Natural killer cell (primary cell): Measurements from ENCODE around the gene NBL1. TPM values are rescaled to one million over a fixed set of nuclear protein-coding genes. Genes with fewer than 3 reads are reported as not detected.
"Not testable (repeated sequence)": the region's sequence is repeated elsewhere in the genome, so short reads cannot be mapped to it uniquely, and the experiment has no call there.

Source experiments
- ATAC-seq, 3 donors: fragments of 150-1000 bp in 2 of 3; fragments of 200-7000 bp in 1 of 3; cut with Tn5 transposase; 1 replicate in 1 of 3; 2 replicates in 2 of 3; pipeline ENCODE4 v1.10.0; 2021; ENCODE audit warnings: mild to moderate bottlenecking in 2 of 3, moderate library complexity in 2 of 3
- DNase-seq, 2 donors: peaks; one replicate each; pipeline versions ENCODE4 v3.0.0 to v3.0.0-alpha.2; 2013 to 2021; ENCODE audit warnings: mixed read lengths in 1 of 2
- H3K27ac ChIP-seq: one replicate; pipeline ENCODE4 v1.5.1; 2013; ENCODE audit warnings: mild to moderate bottlenecking, low read length
- H3K27me3 ChIP-seq: one replicate; pipeline ENCODE4 v1.6.1; 2013; ENCODE audit warnings: low read length; ENCODE audit not compliant: control insufficient read depth, insufficient read depth
- H3K36me3 ChIP-seq: one replicate; pipeline ENCODE4 v1.6.1; 2013; ENCODE audit warnings: low read length; ENCODE audit not compliant: control insufficient read depth, insufficient read depth
- H3K4me1 ChIP-seq: one replicate; pipeline ENCODE4 v1.6.1; 2013; ENCODE audit warnings: low read length; ENCODE audit not compliant: control insufficient read depth, insufficient read depth
- H3K4me3 ChIP-seq: one replicate; pipeline ENCODE4 v1.5.1; 2013; ENCODE audit warnings: low read length
- H3K9me3 ChIP-seq: one replicate; pipeline ENCODE4 v1.6.1; 2013; ENCODE audit warnings: low read length; ENCODE audit not compliant: control insufficient read depth, insufficient read depth
- H3K27ac Mint-ChIP-seq, 2 donors: one replicate each; pipeline ENCODE4 v1.8.0; 2022; ENCODE audit warnings: mild to moderate bottlenecking in 2 of 2, mixed read lengths in 2 of 2, moderate library complexity in 1 of 2
- H3K27me3 Mint-ChIP-seq, 2 donors: one replicate each; pipeline ENCODE4 v1.8.0; 2022; ENCODE audit warnings: low read depth in 2 of 2, mixed read lengths in 2 of 2
- H3K36me3 Mint-ChIP-seq: one replicate; pipeline ENCODE4 v1.8.0; 2022; ENCODE audit warnings: mixed read lengths
- H3K4me1 Mint-ChIP-seq, 2 donors: one replicate each; pipeline ENCODE4 v1.8.0; 2022; ENCODE audit warnings: mixed read lengths in 2 of 2
- H3K4me3 Mint-ChIP-seq: one replicate; pipeline ENCODE4 v1.8.0; 2022; ENCODE audit warnings: mild to moderate bottlenecking, moderate library complexity, mixed read lengths
- H3K9me3 Mint-ChIP-seq, 2 donors: one replicate each; pipeline ENCODE4 v1.8.0; 2022; ENCODE audit warnings: mixed read lengths in 2 of 2
- WGBS: methylation state at CpG from one replicate; pipeline ENCODE4 v1.1.7; 2013; ENCODE audit warnings: missing lambda C conversion rate; ENCODE audit not compliant: insufficient coverage; 5-methylcytosine and 5-hydroxymethylcytosine counted together
- intact Hi-C: fragments of 100-400 bp; cut with micrococcal nuclease; formaldehyde crosslinking; loops from one replicate; pipeline ENCODE4 v1.14.2; 2022
- total RNA-seq, 4 donors: library from RNA; stranded (reverse); fragments of 120-200 nt in 1 of 4; gene quantifications; one replicate each; pipeline versions ENCODE4 v1.2.3 to v1.2.4, GENCODE V29; 2013 to 2022
- TF ChIP-seq, protein P1 (sequence below): fragments of 200-600 bp; IDR thresholded peaks from one replicate; pipeline ENCODE4 v1.8.0; 2022; ENCODE audit warnings: antibody characterized with exemption

NBL1 gene
- total RNA-seq, 3 donors from 2014 or later (not counting 1 experiment from before 2014, with no cell fraction given), result 10.7 to 18.4 (median 11.4) TPM

DNA sequence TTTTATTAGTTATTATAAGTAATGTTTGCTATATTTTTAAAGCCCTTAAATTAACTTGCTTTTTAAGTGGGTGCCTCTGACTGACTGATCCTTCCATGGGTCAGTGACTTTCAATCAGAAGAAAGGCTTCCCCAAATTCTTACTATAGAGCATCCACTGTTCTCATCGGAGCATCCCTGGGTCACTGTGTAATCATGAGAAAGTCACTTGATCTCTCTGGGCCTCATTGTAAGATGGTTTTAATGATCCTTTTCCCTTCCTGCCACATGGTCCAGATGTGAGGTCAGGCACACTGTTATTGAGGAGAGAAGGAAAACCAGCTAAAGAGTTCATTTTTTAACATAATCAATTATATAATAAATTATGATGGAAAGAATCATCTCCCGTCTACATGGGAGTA, 11.0 kb upstream of the NBL1 start:
- no peak overlapping the region for H3K27ac ChIP-seq
- no peaks in the 10 kb centered on the region for H3K9me3 ChIP-seq
- no peaks in the 10 kb centered on the region for H3K9me3 Mint-ChIP-seq
- no peaks in the 10 kb centered on the region for H3K4me1 Mint-ChIP-seq
- 100% methylated on average over 1 of the region's 2 CpGs for WGBS
- H3K27ac Mint-ChIP-seq, result no peak overlapping the region
- peaks cover 6% of the 10 kb centered on the region for H3K36me3 Mint-ChIP-seq
- no peak for DNase-seq
- H3K27me3 ChIP-seq, result no peaks in the 10 kb centered on the region
- no peak overlapping the region for H3K4me3 Mint-ChIP-seq
- H3K36me3 ChIP-seq, result no peaks in the 10 kb centered on the region
- no peak for ATAC-seq
- no peaks in the 10 kb centered on the region for H3K4me1 ChIP-seq
- intact Hi-C loops, result no loop called here
- H3K27me3 Mint-ChIP-seq, result no peaks in the 10 kb centered on the region
- H3K4me3 ChIP-seq, result no peak overlapping the region
- TF ChIP-seq, protein P1, sequence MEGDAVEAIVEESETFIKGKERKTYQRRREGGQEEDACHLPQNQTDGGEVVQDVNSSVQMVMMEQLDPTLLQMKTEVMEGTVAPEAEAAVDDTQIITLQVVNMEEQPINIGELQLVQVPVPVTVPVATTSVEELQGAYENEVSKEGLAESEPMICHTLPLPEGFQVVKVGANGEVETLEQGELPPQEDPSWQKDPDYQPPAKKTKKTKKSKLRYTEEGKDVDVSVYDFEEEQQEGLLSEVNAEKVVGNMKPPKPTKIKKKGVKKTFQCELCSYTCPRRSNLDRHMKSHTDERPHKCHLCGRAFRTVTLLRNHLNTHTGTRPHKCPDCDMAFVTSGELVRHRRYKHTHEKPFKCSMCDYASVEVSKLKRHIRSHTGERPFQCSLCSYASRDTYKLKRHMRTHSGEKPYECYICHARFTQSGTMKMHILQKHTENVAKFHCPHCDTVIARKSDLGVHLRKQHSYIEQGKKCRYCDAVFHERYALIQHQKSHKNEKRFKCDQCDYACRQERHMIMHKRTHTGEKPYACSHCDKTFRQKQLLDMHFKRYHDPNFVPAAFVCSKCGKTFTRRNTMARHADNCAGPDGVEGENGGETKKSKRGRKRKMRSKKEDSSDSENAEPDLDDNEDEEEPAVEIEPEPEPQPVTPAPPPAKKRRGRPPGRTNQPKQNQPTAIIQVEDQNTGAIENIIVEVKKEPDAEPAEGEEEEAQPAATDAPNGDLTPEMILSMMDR, result no peak

DNA sequence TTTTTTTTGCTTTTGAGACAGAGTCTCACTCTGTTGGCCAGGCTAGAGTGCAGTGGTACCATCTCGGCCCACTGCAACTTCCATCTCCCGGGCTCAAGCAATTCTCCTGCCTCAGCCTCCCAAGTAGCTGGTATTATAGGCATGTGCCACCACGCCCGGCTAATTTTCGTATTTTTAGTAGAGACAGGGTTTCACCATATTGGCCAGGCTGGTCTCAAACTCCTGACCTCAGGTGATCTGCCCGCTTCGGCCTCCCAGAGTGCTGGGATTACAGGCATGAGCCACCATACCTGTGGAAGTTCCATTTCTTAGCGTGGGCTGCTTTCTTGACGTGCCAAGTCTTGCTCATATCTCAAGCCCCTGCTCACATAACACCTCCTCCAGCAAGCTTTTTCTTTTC, 9.0 kb upstream of the NBL1 start:
- ATAC-seq, H3K27me3 ChIP-seq, H3K9me3 ChIP-seq, H3K4me3 ChIP-seq, H3K4me1 ChIP-seq, H3K27me3 Mint-ChIP-seq, DNase-seq, H3K27ac Mint-ChIP-seq, H3K9me3 Mint-ChIP-seq, H3K4me3 Mint-ChIP-seq, H3K36me3 Mint-ChIP-seq, intact Hi-C loops, H3K36me3 ChIP-seq, H3K4me1 Mint-ChIP-seq, H3K27ac ChIP-seq: not testable (repeated sequence)
- 95% methylated on average over 9 of the region's 9 CpGs for WGBS

DNA sequence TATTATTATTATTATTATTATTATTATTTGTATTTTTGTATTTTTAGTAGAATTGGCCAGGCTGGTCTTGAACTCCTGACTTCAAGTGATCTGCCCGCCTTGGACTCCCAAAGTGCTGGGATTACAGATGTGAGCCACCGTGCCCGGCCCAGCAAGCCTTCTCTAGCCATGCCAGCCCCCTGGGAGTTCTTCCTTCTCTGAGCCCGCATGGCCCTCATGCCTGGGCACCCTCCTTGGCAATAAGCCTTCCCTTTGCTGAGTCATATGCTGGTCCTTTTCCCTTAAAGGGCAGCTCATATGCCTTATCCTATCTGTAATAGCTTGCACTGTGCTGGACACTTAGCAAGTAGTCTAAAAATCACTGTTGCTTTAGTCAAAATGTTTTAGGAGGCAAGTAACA, 8.5 kb upstream of the NBL1 start:
- no peak overlapping the region for H3K4me3 Mint-ChIP-seq

DNA sequence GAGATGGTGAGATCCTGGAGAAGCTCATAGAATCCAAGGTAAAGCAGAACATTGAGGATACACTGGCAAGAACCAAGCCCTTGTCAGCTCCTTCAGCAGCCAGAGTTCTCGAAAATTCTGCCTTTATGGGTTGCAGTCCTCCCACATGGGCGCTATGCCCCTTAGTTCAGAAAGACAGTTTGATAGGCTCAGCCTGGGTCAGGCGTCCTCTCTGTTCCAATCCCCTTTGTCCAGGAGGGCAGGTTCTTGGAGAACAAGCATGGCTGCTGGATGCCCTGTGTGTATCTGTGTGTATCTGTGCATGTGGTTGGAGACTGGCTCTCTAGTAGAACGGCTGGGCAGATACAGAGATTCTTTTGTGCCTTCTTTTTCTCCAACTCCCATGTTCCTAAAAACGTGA, 8.0 kb upstream of the NBL1 start:
- Histone ChIP-seq H3K4me3 (no peak overlapping the region), H3K36me3 (no peaks in the 10 kb centered on the region), H3K27ac (no peak overlapping the region), H3K4me1 (no peaks in the 10 kb centered on the region), H3K27me3 (no peaks in the 10 kb centered on the region), H3K9me3 (no peaks in the 10 kb centered on the region)
- no peaks in the 10 kb centered on the region for H3K36me3 Mint-ChIP-seq
- intact Hi-C loops, result no loop called here
- no peak for ATAC-seq
- 88% methylated on average over 4 of the region's 5 CpGs for WGBS
- no peak for DNase-seq
- no peaks in the 10 kb centered on the region for H3K9me3 Mint-ChIP-seq
- TF ChIP-seq, protein P1, result no peak
- no peak overlapping the region for H3K27ac Mint-ChIP-seq
- H3K4me3 Mint-ChIP-seq, result no peak overlapping the region
- no peaks in the 10 kb centered on the region for H3K27me3 Mint-ChIP-seq
- H3K4me1 Mint-ChIP-seq, result no peaks in the 10 kb centered on the region

More for the DNA sequence above, 8.5 kb upstream of the NBL1 start:
- no peaks in the 10 kb centered on the region for H3K4me1 Mint-ChIP-seq
- 91% methylated on average over 4 of the region's 4 CpGs for WGBS
- H3K9me3 ChIP-seq, result no peaks in the 10 kb centered on the region
- no peaks in the 10 kb centered on the region for H3K27me3 ChIP-seq
- H3K27me3 Mint-ChIP-seq, result no peaks in the 10 kb centered on the region
- H3K27ac Mint-ChIP-seq, result no peak overlapping the region
- H3K9me3 Mint-ChIP-seq, result no peaks in the 10 kb centered on the region
- no peaks in the 10 kb centered on the region for H3K36me3 ChIP-seq
- H3K4me3 ChIP-seq, result no peak overlapping the region
- TF ChIP-seq, protein P1, result no peak
- H3K4me1 ChIP-seq, result no peaks in the 10 kb centered on the region
- intact Hi-C loops, result no loop called here
- ATAC-seq (no peak), DNase-seq (no peak)
- H3K36me3 Mint-ChIP-seq, result no peaks in the 10 kb centered on the region
- no peak overlapping the region for H3K27ac ChIP-seq

DNA sequence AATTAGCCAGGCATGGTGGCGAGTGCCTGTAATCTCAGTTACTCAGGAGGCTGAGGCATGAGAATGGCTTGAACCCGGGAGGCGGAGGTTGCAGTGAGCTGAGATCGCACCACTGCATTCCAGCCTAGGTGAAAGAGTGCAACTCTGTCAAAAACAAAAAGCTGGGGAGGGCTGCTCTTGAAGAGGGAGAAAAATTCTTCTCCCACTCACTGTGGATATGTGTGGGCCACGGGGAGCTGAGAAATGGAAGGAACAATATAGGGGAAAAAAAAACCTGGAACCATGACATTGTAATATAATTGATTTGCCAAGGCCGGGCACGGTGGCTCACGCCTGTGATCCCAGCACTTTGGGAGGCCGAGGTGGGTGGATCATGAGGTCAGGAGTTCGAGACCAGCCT, 7.4 kb upstream of the NBL1 start:
- intact Hi-C loops, H3K4me3 Mint-ChIP-seq, H3K36me3 Mint-ChIP-seq, H3K27me3 Mint-ChIP-seq, ATAC-seq, H3K4me3 ChIP-seq, H3K4me1 Mint-ChIP-seq, H3K9me3 Mint-ChIP-seq, H3K4me1 ChIP-seq, DNase-seq, H3K36me3 ChIP-seq, H3K27ac Mint-ChIP-seq, H3K9me3 ChIP-seq, H3K27me3 ChIP-seq, H3K27ac ChIP-seq: not testable (repeated sequence)
- 97% methylated on average over 7 of the region's 10 CpGs for WGBS
